HL-60 (cell line): ENCODE measurements around the gene MOB2.

Source experiments
- DNase-seq, 2 experiments: peaks; one replicate each; pipeline ENCODE4 v3.0.0-alpha.2; 2010 to 2020; ENCODE audit warnings: low read depth in 1 of 2, low spot score in 1 of 2
- H3K27ac ChIP-seq: fragments of 250-450 bp; sonication (Bioruptor Pico); replicated peaks from 2 replicates; pipeline ENCODE4 v1.5.1; 2020; ENCODE audit warnings: mild to moderate bottlenecking, moderate library complexity
- H3K27me3 ChIP-seq: fragments of 250-450 bp; sonication (Bioruptor Pico); 2 replicates; pipeline ENCODE4 v1.5.1; 2021; ENCODE audit warnings: mild to moderate bottlenecking, moderate library complexity; ENCODE audit not compliant: insufficient read depth, poor library complexity, severe bottlenecking
- H3K4me3 ChIP-seq: replicated peaks from 2 replicates; pipeline ENCODE4 v1.5.1; 2011; ENCODE audit warnings: mild to moderate bottlenecking, control low read depth, low read length; ENCODE audit not compliant: insufficient read depth
- CTCF ChIP-seq: IDR thresholded peaks from one replicate; pipeline ENCODE4 v1.5.1; 2011; ENCODE audit warnings: low read length, control low read depth, inconsistent platforms; ENCODE audit not compliant: insufficient read depth
- GABPA ChIP-seq: IDR thresholded peaks from 2 replicates; pipeline ENCODE4 v1.6.1; 2012; ENCODE audit warnings: low read depth
- POLR2AphosphoS5 ChIP-seq: IDR thresholded peaks from 2 replicates; pipeline ENCODE4 v1.6.1; 2012; ENCODE audit warnings: low read depth
- REST ChIP-seq: IDR thresholded peaks from 2 replicates; pipeline ENCODE4 v1.6.1; 2012; ENCODE audit warnings: low read depth; ENCODE audit not compliant: insufficient replicate concordance
- SPI1 ChIP-seq: IDR thresholded peaks from 2 replicates; pipeline ENCODE4 v1.6.1; 2012; ENCODE audit warnings: low read depth, mild to moderate bottlenecking, borderline replicate concordance

Gene MOB2

GRCh38 chr11:1506981-1507380 lies 20.4 kb upstream of the MOB2 start:
- no peak overlapping the region for H3K27ac ChIP-seq
- no peak overlapping the region for H3K4me3 ChIP-seq
- DNase-seq: no peak
- no peak for TF ChIP-seq GABPA
- no peak for TF ChIP-seq REST
- TF ChIP-seq POLR2AphosphoS5: no peak
- no peak for TF ChIP-seq CTCF
- TF ChIP-seq SPI1: no peak
- no peaks in the 10 kb centered on the region for H3K27me3 ChIP-seq

- DNase-seq: no peak
- Histone ChIP-seq H3K27me3 (no peaks in the 10 kb centered on the region), H3K27ac (no peak overlapping the region), H3K4me3 (no peak overlapping the region)
- no peak for TF ChIP-seq SPI1
- no peak for TF ChIP-seq CTCF
- TF ChIP-seq GABPA: no peak
- TF ChIP-seq POLR2AphosphoS5: no peak
- TF ChIP-seq REST: no peak
Observed at GRCh38 chr11:1505480-1505879, 18.9 kb upstream of the MOB2 start.

- H3K4me3 ChIP-seq: no peak overlapping the region
- H3K27ac ChIP-seq: no peak overlapping the region
- TF ChIP-seq POLR2AphosphoS5 (no peak), REST (no peak), SPI1 (no peak), GABPA (no peak), CTCF (no peak)
- no peaks in the 10 kb centered on the region for H3K27me3 ChIP-seq
- DNase-seq: no peak
Observed at GRCh38 chr11:1504581-1505290, 18.2 kb upstream of the MOB2 start.
